Prostate gland (tissue), 2 donors: ENCODE data around the gene DAGLA.

Experiments
- POLR2A ChIP-seq: fragments of 450-650 bp; IDR thresholded peaks from one replicate; pipeline ENCODE4 v1.6.1; 2016; ENCODE audit warnings: antibody characterized with exemption, mild to moderate bottlenecking
- TF ChIP-seq, protein P1 (sequence below), 4 experiments: fragments of 200-600 bp in 2 of 4; fragments of 450-650 bp in 2 of 4; sonication (generic) in 2 of 4; IDR thresholded peaks; 1 replicate in 3 of 4; 2 replicates in 1 of 4; pipeline ENCODE4 v1.5.1; 2016 to 2019; ENCODE audit warnings: antibody characterized with exemption in 4 of 4, mild to moderate bottlenecking in 2 of 4, moderate library complexity in 2 of 4

- TF ChIP-seq, protein P1, sequence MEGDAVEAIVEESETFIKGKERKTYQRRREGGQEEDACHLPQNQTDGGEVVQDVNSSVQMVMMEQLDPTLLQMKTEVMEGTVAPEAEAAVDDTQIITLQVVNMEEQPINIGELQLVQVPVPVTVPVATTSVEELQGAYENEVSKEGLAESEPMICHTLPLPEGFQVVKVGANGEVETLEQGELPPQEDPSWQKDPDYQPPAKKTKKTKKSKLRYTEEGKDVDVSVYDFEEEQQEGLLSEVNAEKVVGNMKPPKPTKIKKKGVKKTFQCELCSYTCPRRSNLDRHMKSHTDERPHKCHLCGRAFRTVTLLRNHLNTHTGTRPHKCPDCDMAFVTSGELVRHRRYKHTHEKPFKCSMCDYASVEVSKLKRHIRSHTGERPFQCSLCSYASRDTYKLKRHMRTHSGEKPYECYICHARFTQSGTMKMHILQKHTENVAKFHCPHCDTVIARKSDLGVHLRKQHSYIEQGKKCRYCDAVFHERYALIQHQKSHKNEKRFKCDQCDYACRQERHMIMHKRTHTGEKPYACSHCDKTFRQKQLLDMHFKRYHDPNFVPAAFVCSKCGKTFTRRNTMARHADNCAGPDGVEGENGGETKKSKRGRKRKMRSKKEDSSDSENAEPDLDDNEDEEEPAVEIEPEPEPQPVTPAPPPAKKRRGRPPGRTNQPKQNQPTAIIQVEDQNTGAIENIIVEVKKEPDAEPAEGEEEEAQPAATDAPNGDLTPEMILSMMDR (IDR thresholded peaks at IDR 0.05), result no peak
- TF ChIP-seq POLR2A, result no peak
These were observed 16.4 kb downstream of the DAGLA start for GRCh38 chr11:61696602-61697001.
